ENCODE measurements around the gene QRFP.

QRFP gene

DNA sequence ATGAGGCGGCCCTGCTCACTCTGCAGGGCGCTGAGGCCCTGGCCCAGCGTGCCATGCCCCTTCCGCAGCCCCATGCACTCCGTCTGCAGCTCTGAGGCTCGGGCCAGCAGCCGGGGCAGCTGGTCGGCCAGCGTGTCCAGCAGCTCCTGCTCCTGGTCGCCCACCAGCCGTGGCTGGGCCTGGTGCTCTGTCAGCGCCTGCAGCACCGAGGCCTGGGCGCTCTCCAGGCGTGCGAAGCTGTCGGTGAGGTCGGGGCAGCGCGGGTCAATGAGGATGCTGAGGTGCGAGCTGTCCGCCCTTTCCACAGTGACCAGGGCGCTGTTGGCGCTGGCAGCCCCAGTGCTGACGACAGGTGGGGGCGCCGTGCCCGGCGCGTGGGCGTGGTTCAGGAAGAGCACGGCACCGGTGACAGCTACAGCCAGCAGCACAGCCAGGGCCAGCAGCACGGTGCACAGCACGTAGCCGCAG is 33.0 kb upstream of the QRFP start:
- DNase-seq (ENCODE audit: low read depth, low spot score), result no peak
- H3K4me3 ChIP-seq (ENCODE audit: low read depth, low read length), result no peak overlapping the region
- in situ Hi-C loops (cut with HindIII; ENCODE audit: low sequenced_read_pairs), result no loop called here
- TF ChIP-seq CTCF (IDR thresholded peaks at IDR 0.05; ENCODE audit: low read depth, low read length), result no peak

GRCh38 chr9:130927995-130928900 is 31.6 kb upstream of the QRFP start:
- DNase-seq (ENCODE audit: low read depth, low spot score), result peak; percentile 66
- in situ Hi-C loops (cut with HindIII; ENCODE audit: low sequenced_read_pairs), result no loop called here
- H3K4me3 ChIP-seq (ENCODE audit: low read depth, low read length), result no peak overlapping the region
- no peak for TF ChIP-seq CTCF (IDR thresholded peaks at IDR 0.05; ENCODE audit: low read depth, low read length)

DNA sequence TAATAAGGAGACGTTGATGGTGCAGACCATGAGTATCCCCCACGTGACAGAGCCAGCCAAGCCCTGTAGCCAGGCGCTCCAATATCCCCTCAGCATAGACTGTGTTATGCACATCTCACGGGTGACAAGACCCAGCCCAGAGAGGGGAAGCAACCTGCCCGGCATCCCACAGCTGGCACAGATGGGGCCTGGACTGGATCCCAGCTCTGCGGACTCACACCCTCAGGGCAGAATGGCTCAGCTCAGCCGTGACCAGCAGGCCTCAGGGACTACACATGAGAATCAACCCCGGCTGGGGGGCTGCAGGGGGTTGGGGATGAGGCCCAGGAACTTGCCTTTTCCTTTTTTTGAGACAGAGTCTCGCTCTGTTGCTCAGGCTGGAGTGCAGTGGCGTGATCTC is 30.7 kb upstream of the QRFP start:
- in situ Hi-C loops (cut with HindIII; ENCODE audit: low sequenced_read_pairs), result no loop called here

GRCh38 chr9:130925050-130925678 is 28.6 kb upstream of the QRFP start:
- no peak for DNase-seq (ENCODE audit: low read depth, low spot score)
- no peak overlapping the region for H3K4me3 ChIP-seq (ENCODE audit: low read depth, low read length)
- TF ChIP-seq CTCF (IDR thresholded peaks at IDR 0.05; ENCODE audit: low read depth, low read length), result no peak
- in situ Hi-C loops (cut with HindIII; ENCODE audit: low sequenced_read_pairs), result no loop called here

More for the DNA sequence above, 30.7 kb upstream of the QRFP start:
- H3K4me3 ChIP-seq (ENCODE audit: low read depth, low read length), result no peak overlapping the region
- no peak for DNase-seq (ENCODE audit: low read depth, low spot score)
- no peak for TF ChIP-seq CTCF (IDR thresholded peaks at IDR 0.05; ENCODE audit: low read depth, low read length)

DNA sequence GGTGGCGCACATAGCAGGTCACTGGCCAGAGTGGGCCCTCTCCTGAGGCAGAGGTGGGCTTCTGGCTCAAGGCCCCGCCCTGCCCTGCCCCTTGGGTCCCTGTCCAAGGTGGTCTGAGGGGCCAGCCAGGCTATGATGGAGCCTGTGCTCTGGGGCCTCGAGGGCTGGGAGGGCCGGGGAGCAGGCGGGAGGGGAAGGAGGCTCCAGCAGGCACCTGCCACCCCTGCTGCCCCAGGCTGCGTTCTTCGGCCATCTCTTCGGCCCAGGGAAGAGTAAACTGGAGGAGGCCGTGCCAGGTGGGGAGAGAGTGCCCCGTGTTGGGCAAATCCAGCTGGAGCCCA is 27.8 kb upstream of the QRFP start:
- TF ChIP-seq CTCF (IDR thresholded peaks at IDR 0.05; ENCODE audit: low read depth, low read length), result no peak
- in situ Hi-C loops (cut with HindIII; ENCODE audit: low sequenced_read_pairs), result no loop called here
- no peak overlapping the region for H3K4me3 ChIP-seq (ENCODE audit: low read depth, low read length)

DNA sequence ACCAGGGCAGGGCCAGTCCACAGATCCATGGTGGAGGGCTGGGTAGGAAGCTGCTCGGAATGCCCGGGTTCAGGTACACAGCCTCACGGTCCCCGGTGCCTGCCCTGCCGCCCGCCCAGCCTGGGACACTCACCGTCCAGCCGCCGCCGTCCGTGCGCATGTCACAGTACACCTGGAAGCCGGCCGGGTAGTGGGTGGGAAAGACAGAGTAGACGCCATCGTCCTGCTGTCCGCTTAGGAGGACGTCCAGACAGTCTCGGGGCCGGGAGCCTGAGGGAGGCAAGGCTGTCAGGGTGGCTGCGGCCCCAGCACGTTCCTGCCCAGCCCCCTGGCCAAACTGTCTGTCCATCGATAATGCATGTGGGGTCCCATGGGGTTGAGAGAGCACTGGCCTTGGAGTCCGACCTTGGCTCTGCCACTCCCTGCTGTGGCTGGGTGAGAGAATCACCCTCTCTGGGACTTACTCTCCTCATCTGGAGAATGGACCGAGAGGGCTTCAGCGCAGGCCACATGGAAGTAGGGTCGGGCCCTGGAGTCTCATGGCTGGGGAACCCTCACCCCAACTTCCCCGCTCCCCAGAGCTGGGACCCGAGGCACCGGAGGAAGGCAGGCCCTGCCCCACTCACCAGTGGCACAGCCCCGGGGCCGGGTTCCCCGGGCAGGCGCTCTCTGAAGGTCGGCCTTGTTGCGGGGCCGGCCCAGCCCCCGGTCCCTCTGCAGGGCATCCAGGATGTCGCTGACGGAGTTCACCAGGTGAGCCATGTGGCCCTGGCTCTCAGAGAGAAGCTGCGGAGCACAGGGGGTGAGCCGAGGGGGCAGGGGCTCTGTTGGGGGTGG is 27.2 kb upstream of the QRFP start:
- no peak for DNase-seq (ENCODE audit: low read depth, low spot score)
- H3K4me3 ChIP-seq (ENCODE audit: low read depth, low read length), result no peak overlapping the region
- TF ChIP-seq CTCF (IDR thresholded peaks at IDR 0.05; ENCODE audit: low read depth, low read length), result no peak
- in situ Hi-C loops (cut with HindIII; ENCODE audit: low sequenced_read_pairs), result no loop called here

More for the DNA sequence above, 27.8 kb upstream of the QRFP start:
- no peak for DNase-seq (ENCODE audit: low read depth, low spot score)
